ENCODE results near the gene AK9.
"Not testable (repeated sequence)": the region's sequence is repeated elsewhere in the genome, so short reads cannot be mapped to it uniquely, and the experiment has no call there.

Gene AK9

DNA sequence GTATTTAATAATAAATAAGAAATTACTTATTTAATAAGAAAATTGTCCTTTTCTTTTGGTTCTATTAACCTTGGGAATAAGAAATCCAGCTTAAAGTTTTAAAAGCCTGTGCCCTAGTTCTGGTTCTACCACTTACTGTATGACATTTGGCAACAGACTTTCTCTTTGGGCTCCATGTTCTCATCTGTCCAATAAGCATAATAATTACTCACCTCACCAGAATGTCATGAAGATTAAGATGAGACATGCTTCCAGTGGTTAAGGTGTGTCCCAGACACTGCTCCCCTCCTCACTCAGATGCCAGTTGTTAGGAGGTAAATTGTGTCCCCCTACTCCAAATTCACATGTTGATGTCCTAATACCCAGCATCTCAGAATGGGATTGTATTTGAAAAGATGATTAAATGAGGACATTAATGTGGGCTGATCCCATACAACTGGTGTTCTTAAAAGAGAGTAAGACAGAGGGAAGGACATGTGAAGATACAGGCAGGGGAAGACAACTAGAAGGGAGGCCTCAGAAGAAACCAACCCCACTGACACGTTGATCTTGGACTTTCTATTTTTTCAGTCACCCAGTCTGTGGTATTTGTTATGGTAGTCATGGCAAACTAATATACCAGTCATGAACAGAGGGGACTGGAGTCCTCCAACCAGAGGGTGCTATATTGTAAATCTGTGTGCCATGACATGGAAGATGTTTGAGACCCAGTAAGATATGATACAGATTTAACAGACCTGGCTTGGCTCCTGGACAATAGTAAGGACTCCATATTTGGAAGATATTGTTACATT, 229.1 kb downstream of the AK9 start:
- no peaks in the 10 kb centered on the region for H3K4me1 ChIP-seq
- peaks cover 40% of the 10 kb centered on the region for H3K36me3 ChIP-seq
- no peak for DNase-seq
- H3K27me3 ChIP-seq = no peaks in the 10 kb centered on the region
- no peaks in the 10 kb centered on the region for H3K9me3 ChIP-seq
- TF ChIP-seq, protein P1, sequence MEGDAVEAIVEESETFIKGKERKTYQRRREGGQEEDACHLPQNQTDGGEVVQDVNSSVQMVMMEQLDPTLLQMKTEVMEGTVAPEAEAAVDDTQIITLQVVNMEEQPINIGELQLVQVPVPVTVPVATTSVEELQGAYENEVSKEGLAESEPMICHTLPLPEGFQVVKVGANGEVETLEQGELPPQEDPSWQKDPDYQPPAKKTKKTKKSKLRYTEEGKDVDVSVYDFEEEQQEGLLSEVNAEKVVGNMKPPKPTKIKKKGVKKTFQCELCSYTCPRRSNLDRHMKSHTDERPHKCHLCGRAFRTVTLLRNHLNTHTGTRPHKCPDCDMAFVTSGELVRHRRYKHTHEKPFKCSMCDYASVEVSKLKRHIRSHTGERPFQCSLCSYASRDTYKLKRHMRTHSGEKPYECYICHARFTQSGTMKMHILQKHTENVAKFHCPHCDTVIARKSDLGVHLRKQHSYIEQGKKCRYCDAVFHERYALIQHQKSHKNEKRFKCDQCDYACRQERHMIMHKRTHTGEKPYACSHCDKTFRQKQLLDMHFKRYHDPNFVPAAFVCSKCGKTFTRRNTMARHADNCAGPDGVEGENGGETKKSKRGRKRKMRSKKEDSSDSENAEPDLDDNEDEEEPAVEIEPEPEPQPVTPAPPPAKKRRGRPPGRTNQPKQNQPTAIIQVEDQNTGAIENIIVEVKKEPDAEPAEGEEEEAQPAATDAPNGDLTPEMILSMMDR (IDR thresholded peaks at IDR 0.05; ENCODE audit: low read depth, low read length) = no peak
- no peak overlapping the region for H3K4me3 ChIP-seq (ENCODE audit: low read depth, low read length)

GRCh38 chr6:109461205-109461604, 229.8 kb downstream of the AK9 start:
- not testable (repeated sequence) for DNase-seq; H3K4me3 ChIP-seq (ENCODE audit: low read depth, low read length)
- H3K36me3 ChIP-seq = peaks cover 37% of the 10 kb centered on the region

DNA sequence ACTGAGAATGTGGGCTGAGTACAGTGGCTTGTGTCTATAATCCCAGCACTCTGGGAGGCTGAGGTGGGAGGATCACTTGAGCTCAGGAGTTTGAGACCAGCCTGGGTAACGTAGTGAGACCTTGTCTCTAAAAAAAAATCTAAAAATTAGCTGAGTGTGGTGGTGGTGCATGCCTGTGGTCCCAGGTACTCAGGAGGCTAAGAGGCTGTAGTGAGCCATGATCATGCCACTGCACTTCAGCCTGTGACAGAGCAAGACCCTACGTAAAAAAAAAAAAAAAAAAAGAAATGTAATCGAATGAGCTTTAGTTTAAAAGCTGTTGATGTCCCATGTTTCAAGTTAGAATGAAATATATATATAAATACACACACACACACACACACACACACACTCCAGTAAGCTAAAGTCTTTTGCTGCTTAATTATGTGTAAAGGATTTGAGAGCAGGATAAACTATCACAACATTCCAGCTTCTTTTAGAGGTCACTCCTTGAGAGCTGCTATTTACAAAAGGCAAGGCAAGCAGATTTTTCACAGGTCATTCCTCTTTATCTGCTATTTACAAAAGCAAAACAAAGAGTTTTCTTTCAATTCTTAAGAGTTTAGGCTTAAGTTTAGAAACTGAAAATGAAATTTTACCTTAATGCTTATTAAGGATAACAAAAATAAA, 230.7 kb downstream of the AK9 start:
- Histone ChIP-seq H3K36me3 (peaks cover 28% of the 10 kb centered on the region), H3K4me1 (no peaks in the 10 kb centered on the region), H3K27me3 (no peaks in the 10 kb centered on the region), H3K9me3 (no peaks in the 10 kb centered on the region), H3K4me3 (ENCODE audit: low read depth, low read length) (no peak overlapping the region)
- TF ChIP-seq, protein P1 (IDR thresholded peaks at IDR 0.05; ENCODE audit: low read depth, low read length) = no peak
- no peak for DNase-seq

More at GRCh38 chr6:109461205-109461604, 229.8 kb downstream of the AK9 start:
- H3K27me3 ChIP-seq, H3K4me1 ChIP-seq, H3K9me3 ChIP-seq: not testable (repeated sequence)

DNA sequence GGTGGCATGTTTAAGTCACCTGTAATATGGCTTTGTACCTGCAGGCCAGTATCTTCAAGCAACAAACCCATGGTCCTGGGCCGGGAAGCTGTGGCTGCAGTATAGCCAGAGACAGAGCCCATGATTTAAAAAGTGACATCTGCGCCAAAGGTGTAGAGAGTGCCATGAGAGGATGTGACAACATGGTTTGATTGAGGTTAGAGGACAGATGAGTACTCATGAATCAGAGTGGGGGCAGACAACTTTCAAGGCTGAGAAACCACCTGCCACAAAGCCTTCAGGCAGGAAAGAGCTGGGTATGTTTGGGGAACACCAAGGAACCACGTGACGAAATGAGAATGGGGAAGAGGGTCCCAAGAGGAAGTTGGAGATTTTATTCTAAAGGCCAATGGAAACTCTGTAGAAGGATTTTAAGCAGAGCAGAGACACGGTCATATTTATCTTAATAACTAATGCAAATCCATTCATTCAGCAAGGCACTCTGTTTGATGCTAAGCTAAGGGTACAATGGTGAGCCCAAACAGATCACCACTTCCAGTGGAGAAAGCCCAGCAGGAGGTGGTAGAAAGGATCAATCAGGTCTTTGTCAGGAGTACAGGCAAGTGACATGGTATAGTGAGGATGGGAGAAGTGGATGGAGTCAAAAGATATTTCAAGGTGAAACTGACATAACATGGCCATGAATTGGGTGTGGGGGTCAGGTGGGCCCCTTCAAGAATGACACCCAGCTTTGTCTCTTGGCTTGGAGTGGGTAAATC, 232.0 kb downstream of the AK9 start:
- Histone ChIP-seq H3K4me3 (ENCODE audit: low read depth, low read length) (no peak overlapping the region), H3K27me3 (no peaks in the 10 kb centered on the region)
- TF ChIP-seq, protein P1 (IDR thresholded peaks at IDR 0.05; ENCODE audit: low read depth, low read length) = no peak

GRCh38 chr6:109457562-109457996, 233.4 kb downstream of the AK9 start:
- TF ChIP-seq, protein P1 (IDR thresholded peaks at IDR 0.05; ENCODE audit: low read depth, low read length) = no peak
- peaks cover 12% of the 10 kb centered on the region for H3K36me3 ChIP-seq
- H3K27me3 ChIP-seq = no peaks in the 10 kb centered on the region
- DNase-seq = no peak
- no peak overlapping the region for H3K4me3 ChIP-seq (ENCODE audit: low read depth, low read length)
- H3K9me3 ChIP-seq = no peaks in the 10 kb centered on the region
- H3K4me1 ChIP-seq = peaks cover 4% of the 10 kb centered on the region; the same call in 1 of the 2 replicates

More for the DNA sequence above, 232.0 kb downstream of the AK9 start:
- DNase-seq = no peak
- no peaks in the 10 kb centered on the region for H3K9me3 ChIP-seq
- H3K36me3 ChIP-seq = peaks cover 18% of the 10 kb centered on the region
- H3K4me1 ChIP-seq = peaks cover under 1% of the 10 kb centered on the region; the same call in 1 of the 2 replicates
